Stimulated activated naive CD4-positive, alpha-beta T cell (primary cell): ENCODE results near the gene PCDHGB6.
A peak's percentile ranks its signal among the peaks of the same experiment; 100 is the strongest.
"Not testable (repeated sequence)": the region's sequence is repeated elsewhere in the genome, so short reads cannot be mapped to it uniquely, and the experiment has no call there.

Experiments
- DNase-seq, 6 experiments: peaks; one replicate each; lab custom pipeline; 2025; lab: John Stamatoyannopoulos, UW

Gene PCDHGB6

DNA sequence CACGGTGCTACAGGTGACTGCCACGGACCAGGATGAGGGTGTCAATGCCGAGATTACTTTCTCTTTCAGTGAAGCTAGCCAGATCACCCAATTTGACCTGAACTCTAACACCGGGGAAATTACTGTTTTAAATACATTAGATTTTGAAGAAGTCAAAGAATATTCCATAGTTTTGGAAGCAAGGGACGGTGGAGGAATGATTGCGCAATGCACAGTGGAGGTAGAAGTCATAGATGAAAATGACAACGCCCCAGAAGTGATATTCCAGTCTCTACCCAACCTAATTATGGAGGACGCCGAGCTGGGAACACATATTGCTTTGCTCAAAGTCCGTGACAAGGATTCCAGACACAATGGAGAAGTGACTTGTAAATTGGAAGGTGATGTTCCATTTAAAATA lies 19.2 kb upstream of the PCDHGB6 start:
- DNase-seq: no peak

DNA sequence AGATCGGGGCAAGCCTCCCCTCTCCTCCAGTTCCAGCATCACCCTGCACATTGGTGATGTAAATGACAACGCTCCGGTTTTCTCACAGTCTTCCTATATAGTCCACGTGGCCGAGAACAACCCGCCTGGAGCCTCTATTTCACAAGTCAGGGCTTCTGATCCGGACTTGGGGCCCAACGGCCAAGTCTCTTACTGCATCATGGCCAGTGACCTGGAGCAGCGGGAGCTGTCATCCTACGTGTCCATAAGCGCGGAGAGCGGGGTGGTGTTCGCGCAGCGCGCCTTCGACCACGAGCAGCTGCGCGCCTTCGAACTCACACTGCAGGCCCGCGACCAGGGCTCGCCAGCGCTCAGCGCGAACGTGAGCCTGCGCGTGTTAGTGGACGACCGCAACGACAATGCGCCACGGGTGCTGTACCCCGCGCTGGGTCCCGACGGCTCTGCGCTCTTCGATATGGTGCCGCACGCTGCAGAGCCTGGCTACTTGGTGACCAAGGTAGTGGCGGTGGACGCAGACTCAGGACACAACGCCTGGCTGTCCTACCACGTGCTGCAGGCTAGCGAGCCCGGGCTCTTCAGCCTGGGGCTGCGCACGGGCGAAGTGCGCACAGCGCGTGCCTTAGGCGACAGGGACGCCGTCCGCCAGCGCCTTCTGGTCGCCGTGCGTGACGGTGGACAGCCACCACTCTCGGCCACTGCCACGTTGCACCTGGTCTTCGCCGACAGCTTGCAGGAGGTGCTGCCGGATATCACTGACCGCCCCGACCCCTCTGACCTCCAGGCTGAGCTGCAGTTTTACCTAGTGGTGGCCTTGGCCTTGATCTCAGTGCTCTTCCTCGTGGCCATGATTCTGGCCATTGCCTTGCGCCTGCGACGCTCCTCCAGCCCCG lies 18.4 kb upstream of the PCDHGB6 start:
- no peak for DNase-seq

DNA sequence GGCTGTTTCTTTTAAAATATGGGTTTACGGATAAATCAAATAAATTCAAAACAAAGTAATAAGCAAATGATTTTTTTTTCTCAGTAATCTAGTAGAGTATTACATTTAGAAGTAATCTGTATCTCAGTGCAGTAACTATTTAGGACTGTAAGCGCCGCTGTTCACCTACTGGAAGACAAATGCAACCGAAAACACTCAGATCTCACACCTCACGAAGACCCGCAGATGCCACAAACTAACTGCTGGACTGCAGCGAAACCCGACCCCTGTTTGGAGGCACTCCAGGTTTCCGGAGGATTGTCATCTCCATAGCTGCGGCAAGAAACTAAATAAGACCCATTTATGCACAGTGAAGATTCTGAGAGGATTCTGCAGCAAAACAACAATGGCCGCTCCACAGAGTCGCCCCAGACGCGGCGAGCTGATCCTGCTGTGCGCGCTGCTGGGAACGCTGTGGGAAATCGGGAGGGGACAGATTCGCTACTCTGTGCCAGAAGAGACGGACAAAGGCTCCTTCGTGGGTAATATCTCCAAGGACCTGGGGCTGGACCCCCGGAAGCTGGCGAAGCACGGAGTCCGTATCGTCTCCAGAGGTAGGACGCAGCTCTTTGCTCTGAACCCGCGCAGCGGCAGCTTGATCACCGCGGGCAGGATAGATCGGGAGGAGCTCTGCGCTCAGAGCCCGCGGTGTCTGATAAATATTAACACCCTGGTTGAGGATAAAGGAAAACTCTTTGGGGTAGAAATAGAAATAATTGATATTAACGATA lies 15.2 kb upstream of the PCDHGB6 start, which contains the start of gene PCDHGA8:
PCDHGA8 (plus strand) TSS at position 205 of the 770 bp plus-strand sequence; CDS start at position 386, 181 bp downstream.
- DNase-seq: no peak

DNA sequence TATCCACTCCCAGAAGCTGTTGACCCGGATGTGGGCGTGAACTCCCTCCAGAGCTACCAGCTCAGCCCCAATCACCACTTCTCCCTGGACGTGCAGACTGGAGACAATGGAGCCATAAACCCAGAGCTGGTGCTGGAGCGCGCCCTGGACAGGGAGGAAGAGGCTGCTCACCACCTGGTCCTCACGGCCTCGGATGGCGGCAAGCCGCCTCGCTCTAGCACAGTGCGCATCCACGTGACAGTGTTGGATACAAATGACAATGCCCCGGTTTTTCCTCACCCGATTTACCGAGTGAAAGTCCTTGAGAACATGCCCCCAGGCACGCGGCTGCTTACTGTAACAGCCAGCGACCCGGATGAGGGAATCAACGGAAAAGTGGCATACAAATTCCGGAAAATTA lies 14.6 kb upstream of the PCDHGB6 start:
- no peak for DNase-seq

DNA sequence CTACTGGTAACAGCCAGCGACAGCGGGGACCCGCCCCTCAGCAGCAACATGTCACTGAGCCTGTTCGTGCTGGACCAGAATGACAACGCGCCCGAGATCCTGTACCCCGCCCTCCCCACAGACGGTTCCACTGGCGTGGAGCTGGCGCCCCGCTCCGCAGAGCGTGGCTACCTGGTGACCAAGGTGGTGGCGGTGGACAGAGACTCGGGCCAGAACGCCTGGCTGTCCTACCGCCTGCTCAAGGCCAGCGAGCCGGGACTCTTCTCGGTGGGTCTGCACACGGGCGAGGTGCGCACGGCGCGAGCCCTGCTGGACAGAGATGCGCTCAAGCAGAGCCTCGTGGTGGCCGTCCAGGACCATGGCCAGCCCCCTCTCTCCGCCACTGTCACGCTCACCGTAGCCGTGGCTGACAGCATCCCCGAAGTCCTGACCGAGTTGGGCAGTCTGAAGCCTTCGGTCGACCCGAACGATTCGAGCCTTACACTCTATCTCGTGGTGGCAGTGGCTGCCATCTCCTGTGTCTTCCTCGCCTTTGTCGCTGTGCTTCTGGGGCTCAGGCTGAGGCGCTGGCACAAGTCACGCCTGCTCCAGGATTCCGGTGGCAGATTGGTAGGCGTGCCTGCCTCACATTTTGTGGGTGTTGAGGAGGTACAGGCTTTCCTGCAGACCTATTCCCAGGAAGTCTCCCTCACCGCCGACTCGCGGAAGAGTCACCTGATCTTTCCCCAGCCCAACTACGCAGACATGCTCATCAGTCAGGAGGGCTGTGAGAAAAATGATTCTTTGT lies 13.2 kb upstream of the PCDHGB6 start:
- not testable (repeated sequence) for DNase-seq

DNA sequence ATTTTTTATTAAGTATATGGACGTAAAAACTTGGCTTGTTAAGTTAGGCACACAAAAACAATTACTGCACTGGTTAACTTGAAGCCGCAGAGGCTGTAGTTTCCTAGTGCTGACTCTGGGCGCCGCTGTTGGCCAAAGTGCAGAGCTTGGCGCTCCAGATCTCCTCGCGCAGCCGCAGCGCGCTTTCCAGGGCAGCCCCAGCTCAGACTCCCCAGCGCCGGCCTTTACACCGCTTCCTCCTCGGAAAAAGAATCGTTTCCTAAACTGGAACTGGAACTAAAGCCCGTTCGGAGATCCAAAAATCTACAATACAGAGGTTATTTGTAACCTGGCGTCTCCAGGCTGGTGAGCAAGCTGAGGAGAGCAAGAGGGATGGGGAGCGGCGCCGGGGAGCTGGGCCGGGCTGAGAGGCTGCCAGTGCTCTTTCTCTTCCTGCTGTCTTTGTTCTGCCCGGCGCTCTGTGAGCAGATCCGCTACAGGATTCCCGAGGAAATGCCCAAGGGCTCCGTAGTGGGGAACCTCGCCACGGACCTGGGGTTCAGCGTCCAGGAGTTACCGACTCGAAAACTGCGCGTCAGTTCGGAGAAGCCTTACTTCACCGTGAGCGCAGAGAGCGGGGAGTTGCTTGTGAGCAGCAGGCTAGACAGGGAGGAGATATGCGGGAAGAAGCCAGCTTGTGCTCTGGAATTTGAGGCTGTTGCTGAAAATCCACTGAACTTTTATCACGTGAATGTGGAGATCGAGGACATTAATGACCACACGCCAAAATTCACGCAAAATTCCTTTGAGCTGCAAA lies 9.9 kb upstream of the PCDHGB6 start, which contains the start of gene PCDHGB5:
PCDHGB5 (plus strand) TSS at position 192 of the 796 bp plus-strand sequence; CDS start at position 373, 181 bp downstream.
- DNase-seq: peak in 3 of 6 experiments; percentile 17 to 36 (median 33)

DNA sequence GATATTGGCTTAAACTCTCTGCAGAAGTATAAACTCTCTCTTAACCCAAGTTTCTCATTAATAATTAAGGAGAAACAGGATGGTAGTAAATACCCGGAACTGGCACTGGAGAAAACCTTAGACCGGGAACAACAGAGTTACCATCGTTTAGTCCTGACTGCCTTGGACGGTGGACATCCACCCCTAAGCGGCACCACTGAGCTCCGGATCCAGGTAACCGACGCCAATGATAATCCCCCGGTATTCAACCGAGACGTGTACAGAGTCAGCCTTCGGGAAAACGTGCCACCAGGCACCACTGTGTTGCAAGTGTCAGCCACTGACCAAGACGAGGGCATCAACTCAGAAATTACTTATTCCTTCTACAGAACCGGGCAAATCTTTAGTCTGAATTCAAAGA lies 9.2 kb upstream of the PCDHGB6 start:
- DNase-seq: no peak

DNA sequence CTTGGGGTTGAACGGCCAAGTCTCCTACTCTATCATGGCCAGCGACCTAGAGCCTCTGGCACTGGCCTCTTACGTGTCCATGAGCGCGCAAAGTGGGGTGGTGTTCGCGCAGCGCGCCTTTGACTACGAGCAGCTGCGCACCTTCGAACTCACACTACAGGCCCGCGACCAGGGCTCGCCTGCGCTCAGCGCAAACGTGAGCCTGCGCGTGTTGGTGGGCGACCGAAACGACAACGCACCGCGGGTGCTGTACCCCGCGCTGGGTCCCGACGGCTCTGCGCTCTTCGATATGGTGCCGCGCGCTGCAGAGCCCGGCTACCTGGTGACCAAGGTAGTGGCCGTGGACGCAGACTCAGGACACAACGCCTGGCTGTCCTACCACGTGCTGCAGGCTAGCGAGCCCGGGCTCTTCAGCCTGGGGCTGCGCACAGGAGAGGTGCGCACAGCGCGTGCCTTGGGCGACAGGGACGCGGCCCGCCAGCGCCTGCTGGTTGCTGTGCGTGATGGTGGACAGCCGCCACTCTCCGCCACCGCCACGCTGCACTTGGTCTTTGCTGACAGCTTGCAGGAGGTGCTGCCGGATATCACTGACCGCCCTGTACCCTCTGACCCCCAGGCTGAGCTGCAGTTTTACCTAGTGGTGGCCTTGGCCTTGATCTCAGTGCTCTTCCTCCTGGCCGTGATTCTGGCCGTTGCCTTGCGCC lies 8.1 kb upstream of the PCDHGB6 start:
- no peak for DNase-seq

DNA sequence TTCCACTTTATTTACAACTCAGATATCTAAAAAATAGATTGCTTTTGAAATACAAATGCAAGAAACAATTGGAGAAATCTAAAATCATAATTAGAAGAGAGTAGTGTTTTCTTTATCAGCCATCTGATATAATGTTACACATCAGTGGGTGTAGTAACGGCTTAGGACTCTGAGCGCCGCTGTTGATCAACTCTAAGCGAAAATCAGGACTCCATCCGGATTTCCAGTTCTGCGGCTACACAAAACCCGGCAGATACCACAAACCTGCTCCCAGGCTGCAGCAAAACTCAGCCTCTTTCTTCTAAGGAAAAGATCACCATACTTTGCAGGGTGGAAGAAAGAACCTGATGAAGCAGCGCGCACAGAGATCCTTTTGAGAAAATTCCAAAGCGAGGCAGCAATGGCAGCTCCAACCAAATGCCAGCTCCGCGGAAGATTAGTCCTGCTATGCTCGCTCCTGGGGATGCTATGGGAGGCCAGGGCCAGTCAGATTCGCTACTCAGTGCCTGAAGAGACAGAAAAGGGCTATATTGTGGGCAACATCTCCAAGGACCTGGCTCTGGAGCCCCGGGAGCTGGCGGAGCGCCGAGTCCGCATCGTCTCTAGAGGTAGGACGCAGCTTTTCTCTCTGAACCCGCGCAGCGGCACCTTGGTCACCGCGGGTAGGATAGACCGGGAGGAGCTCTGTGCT lies 5.1 kb upstream of the PCDHGB6 start, which contains the start of gene PCDHGA9:
PCDHGA9 (plus strand) TSS at position 226 of the 691 bp plus-strand sequence; CDS start at position 401, 175 bp downstream.
- DNase-seq: no peak

DNA sequence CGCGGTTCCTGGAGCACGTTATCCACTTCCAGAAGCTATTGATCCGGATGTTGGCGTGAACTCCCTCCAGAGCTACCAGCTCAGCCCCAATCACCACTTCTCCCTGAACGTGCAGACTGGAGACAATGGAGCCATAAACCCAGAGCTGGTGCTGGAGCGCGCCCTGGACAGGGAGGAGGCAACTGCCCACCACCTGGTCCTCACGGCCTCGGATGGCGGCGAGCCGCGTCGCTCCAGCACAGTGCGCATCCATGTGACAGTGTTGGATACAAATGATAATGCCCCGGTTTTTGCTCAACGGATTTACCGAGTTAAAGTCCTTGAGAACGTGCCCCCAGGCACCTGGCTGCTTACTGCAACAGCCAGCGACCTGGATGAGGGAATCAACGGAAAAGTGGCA lies 4.4 kb upstream of the PCDHGB6 start:
- DNase-seq: no peak

DNA sequence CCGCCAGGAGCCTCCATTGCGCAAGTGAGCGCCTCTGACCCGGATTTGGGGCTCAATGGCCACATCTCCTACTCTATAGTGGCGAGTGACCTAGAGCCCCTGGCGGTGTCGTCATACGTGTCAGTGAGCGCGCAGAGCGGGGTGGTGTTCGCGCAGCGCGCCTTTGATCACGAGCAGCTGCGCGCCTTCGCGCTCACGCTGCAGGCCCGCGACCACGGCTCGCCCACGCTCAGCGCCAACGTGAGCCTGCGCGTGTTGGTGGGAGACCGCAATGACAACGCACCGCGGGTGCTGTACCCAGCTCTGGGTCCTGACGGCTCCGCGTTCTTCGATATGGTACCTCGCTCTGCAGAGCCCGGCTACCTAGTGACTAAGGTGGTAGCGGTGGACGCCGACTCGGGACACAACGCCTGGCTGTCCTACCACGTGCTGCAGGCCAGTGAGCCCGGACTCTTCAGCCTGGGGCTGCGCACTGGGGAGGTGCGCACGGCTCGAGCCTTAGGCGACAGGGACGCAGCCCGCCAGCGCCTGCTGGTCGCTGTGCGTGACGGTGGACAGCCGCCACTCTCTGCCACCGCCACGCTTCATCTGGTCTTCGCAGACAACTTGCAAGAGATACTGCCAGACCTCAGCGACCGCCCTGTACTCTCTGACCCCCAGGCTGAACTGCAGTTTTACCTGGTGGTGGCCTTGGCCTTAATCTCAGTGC lies 1.9 kb downstream of the PCDHGB6 start:
- DNase-seq: no peak

DNA sequence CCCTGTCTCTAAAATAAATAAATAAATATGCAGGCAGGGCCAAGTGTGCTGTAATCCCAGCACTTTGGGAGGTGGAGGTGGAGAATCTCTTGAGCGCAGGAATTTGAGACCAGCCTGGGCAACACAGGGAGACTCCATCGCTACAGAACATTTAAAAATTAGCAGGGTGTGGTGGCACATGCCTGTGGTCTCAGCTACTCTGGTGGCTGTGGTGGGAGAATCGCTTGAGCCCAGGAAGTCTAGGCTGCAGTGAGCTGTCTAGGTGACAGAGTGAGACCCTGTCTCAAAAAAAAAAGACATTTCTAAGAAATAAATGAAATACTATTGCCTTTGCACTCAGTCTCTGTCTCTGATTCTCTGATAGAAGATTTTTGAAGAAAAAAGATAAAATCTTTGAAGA lies 3.8 kb downstream of the PCDHGB6 start:
- no peak for DNase-seq

DNA sequence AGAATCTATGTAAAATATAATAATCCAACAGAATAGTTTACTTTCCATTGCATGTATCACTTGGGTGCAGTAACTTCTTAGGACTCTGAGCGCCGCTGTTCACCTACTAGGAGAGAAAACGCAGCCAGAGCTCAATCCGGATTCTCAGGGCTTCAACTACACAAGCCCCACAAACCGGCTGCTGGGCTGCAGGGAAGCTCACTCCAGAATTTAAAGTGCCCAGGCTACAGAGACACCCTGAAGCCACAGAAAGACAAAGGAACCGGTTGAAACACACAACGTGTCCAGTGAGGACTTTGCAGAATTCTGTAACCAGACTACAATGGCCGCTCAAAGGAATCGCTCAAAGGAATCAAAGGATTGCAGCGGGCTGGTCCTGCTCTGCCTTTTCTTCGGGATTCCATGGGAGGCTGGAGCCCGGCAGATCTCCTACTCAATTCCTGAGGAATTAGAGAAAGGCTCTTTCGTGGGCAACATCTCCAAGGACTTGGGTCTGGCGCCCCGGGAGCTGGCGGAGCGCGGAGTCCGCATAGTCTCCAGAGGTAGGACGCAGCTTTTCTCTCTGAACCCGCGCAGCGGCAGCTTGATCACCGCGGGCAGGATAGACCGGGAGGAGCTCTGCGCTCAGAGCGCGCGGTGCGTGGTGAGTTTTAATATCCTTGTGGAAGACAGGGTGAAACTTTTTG lies 5.2 kb downstream of the PCDHGB6 start, which contains the start of gene PCDHGA10:
PCDHGA10 (plus strand) TSS at position 134 of the 686 bp plus-strand sequence; CDS start at position 323, 189 bp downstream.
- DNase-seq: peak in 5 of 6 experiments; percentile 21 to 56 (median 31)

DNA sequence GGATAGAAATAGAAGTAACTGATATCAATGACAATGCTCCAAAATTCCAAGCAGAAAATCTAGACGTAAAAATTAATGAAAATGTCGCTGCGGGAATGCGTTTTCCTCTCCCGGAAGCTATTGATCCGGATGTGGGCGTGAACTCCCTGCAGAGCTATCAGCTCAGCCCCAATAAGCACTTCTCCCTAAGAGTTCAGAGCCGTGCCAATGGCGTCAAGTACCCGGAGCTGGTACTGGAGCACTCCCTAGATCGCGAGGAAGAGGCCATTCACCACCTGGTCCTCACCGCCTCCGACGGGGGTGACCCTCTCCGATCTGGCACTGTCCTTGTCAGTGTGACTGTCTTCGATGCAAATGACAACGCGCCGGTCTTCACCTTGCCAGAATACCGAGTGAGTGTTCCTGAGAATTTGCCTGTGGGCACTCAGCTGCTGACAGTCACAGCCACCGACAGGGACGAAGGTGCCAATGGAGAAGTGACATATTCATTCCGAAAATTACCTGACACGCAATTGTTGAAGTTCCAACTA lies 5.8 kb downstream of the PCDHGB6 start:
- DNase-seq: no peak

DNA sequence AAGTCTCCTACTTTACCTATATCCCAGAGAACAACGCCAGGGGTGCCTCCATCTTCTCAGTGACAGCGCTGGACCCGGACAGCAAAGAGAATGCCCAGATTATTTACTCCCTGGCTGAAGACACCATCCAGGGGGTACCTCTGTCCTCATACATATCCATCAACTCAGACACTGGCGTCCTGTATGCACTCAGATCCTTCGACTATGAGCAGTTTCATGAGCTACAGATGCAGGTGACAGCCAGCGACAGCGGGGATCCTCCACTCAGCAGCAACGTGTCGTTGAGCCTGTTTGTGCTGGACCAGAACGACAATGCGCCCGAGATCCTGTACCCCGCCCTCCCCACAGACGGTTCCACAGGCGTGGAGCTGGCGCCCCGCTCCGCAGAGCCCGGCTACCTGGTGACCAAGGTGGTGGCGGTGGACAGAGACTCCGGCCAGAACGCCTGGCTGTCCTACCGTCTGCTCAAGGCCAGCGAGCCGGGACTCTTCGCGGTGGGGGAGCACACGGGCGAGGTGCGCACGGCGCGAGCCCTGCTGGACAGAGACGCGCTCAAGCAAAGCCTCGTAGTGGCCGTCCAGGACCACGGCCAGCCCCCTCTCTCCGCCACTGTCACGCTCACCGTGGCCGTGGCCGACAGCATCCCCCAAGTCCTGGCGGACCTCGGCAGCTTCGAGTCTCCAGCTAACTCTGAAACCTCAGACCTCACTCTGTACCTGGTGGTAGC lies 6.9 kb downstream of the PCDHGB6 start:
- not testable (repeated sequence) for DNase-seq

DNA sequence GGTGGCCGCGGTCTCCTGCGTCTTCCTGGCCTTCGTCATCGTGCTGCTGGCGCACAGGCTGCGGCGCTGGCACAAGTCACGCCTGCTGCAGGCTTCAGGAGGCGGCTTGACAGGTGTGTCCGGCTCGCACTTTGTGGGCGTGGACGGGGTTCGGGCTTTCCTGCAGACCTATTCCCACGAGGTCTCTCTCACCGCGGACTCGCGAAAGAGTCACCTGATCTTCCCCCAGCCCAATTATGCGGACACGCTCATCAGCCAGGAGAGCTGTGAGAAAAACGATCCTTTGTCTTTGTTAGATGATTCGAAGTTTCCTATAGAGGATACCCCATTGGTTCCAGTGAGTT lies 7.4 kb downstream of the PCDHGB6 start:
- not testable (repeated sequence) for DNase-seq

DNA sequence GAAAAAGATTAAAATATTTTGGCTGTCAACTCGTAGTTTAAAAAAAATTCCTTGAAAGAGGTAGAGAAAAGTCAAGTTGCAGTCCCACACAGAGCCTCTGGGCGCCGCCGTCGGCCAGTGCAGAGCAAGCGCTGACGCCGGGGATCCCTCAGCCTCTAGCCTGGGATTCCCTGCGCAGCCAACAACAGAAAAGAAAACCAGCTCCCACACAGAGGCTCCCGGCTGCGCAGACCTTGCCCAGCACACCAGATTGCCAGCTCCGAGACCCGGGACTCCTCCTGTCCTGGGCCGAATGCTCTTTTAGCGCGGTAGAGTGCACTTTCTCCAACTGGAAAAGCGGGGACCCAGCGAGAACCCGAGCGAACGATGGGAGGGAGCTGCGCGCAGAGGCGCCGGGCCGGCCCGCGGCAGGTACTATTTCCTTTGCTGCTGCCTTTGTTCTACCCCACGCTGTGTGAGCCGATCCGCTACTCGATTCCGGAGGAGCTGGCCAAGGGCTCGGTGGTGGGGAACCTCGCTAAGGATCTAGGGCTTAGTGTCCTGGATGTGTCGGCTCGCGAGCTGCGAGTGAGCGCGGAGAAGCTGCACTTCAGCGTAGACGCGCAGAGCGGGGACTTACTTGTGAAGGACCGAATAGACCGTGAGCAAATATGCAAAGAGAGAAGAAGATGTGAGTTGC lies 9.8 kb downstream of the PCDHGB6 start, which contains the start of gene PCDHGB7:
PCDHGB7 (plus strand) TSS at position 184 of the 679 bp plus-strand sequence; CDS start at position 367, 183 bp downstream.
- peak in 3 of 6 experiments; percentile 18 to 28 (median 27) for DNase-seq
